AG09309 (cell line): ENCODE results near the gene NWD2.
A peak's percentile ranks its signal among the peaks of the same experiment; 100 is the strongest.

Experiments
- DNase-seq: peaks from one replicate; pipeline ENCODE4 v3.0.0-alpha.2; 2010; ENCODE audit warnings: low read depth
- H3K4me3 ChIP-seq: 2 replicates; pipeline ENCODE4 v1.5.1; 2011; ENCODE audit warnings: mild to moderate bottlenecking, low read depth, low read length, moderate library complexity; ENCODE audit not compliant: control insufficient read depth
- TF ChIP-seq, protein P1 (sequence below): IDR thresholded peaks from 2 replicates; pipeline ENCODE4 v1.5.1; 2011; ENCODE audit warnings: mild to moderate bottlenecking, low read depth, low read length, inconsistent platforms; ENCODE audit not compliant: insufficient read depth, control insufficient read depth; ENCODE audit errors: missing control alignments

Gene NWD2

DNA sequence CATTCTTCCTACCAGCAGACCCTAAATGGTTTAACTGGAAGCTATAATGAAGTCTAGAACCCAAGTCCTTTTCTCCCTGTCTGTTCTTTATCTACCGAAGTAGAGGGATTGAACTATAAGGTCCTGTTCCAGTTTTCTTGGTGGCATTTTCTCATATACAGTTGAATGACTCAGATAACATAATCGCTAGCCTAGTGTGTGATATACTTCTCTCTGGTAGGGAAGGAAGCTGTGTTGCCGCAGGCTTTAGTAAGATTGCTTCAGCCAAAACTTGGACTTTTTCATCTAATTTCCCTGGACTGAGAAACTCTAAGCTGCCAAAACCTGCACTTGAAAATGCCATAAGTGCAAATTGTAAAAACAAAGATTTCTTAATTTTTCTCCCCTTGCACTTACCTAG lies 123.4 kb downstream of the NWD2 start:
- H3K4me3 ChIP-seq = no peak overlapping the region
- TF ChIP-seq, protein P1, sequence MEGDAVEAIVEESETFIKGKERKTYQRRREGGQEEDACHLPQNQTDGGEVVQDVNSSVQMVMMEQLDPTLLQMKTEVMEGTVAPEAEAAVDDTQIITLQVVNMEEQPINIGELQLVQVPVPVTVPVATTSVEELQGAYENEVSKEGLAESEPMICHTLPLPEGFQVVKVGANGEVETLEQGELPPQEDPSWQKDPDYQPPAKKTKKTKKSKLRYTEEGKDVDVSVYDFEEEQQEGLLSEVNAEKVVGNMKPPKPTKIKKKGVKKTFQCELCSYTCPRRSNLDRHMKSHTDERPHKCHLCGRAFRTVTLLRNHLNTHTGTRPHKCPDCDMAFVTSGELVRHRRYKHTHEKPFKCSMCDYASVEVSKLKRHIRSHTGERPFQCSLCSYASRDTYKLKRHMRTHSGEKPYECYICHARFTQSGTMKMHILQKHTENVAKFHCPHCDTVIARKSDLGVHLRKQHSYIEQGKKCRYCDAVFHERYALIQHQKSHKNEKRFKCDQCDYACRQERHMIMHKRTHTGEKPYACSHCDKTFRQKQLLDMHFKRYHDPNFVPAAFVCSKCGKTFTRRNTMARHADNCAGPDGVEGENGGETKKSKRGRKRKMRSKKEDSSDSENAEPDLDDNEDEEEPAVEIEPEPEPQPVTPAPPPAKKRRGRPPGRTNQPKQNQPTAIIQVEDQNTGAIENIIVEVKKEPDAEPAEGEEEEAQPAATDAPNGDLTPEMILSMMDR = no peak
- DNase-seq = no peak

DNA sequence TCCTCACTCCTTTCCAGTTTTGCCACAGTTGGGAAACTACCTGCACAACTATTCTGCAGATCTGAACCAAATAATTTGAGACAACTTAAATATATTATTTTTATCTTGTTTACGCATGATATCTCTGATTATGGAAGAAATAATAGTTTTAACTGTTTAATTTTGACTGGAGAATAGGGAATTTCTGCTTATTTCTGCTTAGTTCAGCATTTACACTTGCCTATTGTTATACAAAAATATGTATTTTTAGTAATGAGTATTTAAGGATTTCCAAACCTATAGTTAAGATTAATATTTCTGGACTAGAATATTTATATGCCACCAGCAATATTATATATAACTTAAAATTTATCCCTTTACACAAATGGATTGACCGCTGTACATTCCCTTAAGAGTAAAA lies 125.5 kb downstream of the NWD2 start:
- no peak overlapping the region for H3K4me3 ChIP-seq
- no peak for DNase-seq
- TF ChIP-seq, protein P1 = no peak

DNA sequence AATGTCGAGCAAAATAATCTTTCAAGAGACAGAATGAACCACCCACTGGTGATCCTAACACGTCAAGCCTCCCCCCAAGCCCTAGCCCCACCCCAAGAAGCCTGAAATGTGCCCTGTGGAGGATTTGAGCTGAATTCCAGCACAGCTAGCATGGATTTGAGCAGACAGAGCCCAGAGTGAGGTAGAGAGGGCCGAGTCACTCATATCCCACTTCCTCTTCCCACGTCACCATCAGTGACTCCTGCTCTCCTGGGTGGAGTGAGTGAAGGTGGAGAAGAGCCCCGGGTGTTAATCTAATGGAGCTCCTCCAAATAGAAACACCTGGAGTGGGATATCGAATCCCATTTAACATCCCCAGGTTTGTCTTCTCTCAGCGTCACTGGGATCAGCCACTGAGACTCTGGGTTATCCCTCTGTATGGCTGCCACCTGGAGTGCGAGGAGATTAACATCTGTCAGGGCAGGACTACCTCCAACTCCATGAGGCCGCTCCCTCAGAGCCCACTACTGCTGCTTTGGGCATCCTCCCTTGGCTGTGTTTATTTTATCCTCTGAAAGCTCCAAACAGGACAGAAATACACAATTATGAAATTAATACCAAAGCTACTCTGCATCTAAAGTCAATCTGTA lies 136.6 kb downstream of the NWD2 start:
- no peak overlapping the region for H3K4me3 ChIP-seq
- no peak for DNase-seq
- TF ChIP-seq, protein P1 = no peak

DNA sequence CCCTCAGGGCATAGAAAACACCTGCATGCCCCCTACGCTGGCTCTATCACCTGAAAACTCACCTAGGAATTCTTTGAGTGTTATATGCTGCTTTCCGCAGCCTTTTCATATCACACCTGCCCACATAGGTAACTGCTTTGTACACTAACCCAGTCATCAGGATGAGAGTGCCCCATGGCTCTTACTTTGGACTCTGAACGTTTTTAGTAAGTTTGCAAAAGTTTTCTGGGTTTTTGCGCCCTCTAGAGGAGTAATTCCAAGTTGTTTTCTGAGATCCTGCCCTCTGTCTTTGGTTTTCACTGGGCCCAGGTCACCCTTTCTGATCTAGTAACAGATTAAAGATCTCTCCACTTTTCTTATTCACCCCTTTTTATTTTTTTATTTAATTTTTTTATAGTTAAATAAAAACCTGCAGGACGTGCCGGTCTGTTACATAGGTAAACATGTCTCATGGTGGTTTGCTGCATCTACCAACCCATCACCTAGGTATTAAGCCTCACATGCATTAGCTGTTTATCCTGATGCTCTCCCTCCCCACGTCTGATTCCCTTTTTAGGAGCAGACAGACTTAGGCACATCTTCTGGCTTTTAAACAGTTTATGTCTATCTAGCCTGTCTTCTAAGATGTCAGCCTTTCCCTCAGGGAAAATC lies 139.2 kb downstream of the NWD2 start:
- no peak overlapping the region for H3K4me3 ChIP-seq
- TF ChIP-seq, protein P1 = peak; percentile 41
- no peak for DNase-seq

DNA sequence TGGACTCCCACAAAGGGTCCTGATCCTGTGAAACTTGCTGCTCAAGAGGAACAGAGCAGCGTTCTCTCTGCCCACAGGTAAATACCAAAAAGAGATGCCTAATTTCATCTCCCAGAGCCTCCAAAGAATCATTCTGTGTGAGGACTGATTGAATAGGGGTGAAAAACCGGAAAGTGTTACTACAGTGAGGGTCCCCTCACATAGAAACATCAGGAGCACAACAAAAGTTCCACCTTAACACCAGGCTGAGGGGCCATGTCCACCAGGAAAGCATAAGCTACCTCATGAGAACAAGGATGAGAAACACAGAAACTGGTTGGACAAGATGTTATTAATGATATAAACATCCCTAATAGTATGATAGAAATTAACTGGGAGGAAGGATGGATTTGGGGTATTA lies 140.9 kb downstream of the NWD2 start:
- TF ChIP-seq, protein P1 = no peak
- no peak for DNase-seq
- no peak overlapping the region for H3K4me3 ChIP-seq

DNA sequence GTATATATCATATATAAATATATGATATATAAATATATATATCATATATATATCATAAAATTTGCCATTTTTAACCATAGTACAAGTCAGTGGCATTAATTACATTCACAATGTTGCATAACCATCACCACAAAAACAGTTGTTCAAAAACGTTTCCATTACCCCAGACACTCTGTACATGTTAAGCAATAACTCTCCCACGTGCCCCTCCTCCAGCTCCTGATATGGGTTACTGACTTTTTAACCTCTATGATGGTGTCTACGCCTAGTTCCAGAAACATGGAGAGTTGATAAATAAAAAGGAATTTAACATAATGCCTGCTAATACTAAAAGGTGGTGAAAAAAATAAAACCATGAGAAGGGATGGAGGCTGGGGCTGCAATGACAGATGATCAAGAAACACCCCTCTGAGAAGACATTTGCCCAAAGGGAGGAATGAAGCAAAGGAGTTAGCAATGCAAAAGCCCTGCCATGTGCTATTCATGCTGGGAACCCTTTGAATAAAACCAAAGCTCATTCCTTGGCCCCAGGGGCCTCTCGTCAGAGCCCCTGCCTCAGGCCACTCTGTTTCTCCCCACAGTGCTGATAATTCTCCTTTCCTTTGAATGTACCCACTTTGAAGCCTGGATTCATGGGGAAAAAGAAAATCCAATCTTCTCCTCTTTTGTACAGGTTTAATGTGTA lies 144.3 kb downstream of the NWD2 start:
- TF ChIP-seq, protein P1 = no peak
- DNase-seq = no peak
- no peak overlapping the region for H3K4me3 ChIP-seq
